ENCODE measurements around the gene DOCK3.
"Not testable (repeated sequence)": the region's sequence is repeated elsewhere in the genome, so short reads cannot be mapped to it uniquely, and the experiment has no call there.

Gene DOCK3

DNA sequence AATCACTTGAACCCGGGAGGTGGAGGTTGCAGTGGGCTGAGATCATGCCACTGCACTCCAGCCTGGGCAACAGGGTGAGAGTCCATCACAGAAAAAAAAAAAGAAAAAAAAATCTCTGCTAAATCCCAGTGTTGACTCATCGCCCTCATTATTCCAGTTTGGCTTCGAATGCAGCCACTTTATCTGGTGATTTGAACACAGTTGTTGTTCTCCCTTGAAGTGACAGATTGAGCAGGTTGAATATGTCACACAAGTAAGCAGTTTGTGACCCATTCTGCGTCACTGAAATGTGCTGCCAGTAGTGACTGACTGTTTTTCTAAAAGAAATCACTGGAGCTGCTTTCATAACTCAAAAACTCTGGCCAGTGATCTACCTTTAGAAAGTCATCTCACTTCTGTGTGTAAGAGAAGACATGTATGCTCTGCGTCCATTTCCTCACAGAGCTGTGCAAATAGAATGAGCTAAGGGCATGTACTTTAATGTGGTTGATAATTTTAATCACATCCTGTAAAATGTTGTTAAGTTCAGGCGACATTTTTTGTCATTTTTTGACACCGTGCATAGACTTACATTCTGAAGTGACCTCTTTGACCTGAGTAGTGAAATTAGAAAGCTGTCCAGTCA, 12.5 kb downstream of the DOCK3 start:
- DNase-seq = no peak

DNA sequence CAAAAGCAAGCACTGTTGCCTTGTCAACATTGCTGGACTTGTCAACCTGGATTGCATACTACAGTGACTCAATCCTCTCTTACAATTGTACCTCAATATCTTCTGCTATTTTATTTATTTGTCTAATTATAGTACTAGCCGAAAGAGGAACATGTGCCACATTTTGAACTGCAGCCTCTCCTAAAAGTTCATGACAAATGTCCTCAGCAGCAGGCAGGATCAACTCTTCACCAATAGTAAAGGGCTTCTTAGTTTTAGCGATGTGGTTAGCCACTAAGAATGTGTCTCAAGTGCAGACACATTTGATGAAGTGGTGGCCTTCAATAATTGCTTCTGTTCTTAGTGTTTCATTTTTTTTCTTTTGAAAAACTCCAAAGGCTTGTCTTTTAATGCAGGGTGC, 13.2 kb downstream of the DOCK3 start:
- DNase-seq = no peak

DNA sequence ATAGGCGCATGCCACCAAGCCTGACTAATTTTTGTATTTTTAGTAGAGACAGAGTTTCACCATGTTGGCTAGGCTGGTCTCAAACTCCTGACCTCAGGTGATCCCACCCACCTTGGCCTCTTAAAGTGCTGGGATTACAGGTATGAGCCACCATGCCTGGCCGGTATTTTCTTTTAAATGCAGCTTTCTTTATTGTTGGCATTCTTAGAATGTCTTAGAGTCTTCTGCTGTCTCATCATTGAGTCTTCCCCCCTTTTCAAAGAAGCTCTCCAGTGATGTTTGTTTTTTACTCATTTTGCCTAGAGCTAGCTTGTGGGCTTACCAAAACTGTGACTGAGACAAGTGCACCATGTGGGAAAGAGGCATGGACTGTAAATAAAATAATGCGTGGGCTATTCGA, 13.9 kb downstream of the DOCK3 start:
- not testable (repeated sequence) for DNase-seq

DNA sequence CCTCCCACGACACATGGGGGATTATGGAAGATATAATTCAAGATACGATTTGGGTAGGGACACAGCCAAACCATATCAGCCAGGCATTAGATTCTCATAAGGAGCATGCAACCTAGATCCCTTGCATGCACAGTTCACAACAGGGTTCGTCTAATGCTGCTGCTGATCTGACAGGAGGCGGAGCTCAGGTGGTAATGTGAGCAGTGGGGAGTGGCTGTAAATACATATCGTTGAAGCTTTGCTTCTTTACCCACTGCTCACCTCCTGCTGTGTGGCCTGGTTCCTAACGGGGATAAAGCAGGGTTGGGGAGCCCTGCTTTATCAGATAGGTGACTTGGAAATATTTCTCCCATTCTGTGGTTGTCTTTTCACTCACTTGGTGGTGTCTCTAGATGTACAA, 14.8 kb downstream of the DOCK3 start:
- DNase-seq = no peak

DNA sequence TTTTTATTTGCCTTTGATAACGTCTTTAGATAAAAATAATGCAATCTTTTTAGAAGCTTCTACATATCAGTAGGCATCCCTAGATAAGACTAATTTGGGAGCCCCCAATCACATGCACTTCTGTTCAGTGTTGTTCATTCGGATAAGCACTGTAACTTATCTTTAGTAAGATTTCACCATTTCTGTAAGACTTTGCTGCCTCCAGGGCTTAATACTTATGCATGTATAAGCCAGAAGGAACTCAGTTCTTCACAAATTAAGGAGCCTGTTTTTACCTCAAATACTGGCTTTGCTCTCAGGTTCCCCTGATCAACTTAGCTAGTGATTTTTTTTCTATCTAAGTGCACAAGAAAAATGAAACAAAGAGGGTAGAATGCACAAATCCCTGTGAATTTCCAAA, 20.3 kb downstream of the DOCK3 start:
- no peak for DNase-seq

DNA sequence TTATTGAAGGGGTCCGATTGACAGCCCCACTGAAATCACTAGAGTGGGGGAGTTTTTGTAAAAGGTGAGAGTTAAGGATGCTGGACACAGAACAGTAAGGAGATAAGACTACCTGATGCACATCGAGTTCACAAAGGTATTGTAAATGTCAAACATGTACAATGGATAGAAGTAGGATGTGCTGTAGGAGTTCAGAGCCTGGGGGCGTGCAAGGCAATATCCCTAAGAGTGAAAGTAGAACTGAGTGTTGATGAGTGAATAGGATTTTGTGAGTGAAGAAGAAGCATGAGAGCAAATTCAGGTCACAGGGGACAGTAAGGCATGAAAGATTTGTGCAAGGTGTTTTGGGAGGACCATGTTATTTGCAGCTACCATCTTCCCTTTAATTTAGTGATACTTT, 21.5 kb downstream of the DOCK3 start:
- DNase-seq = no peak

DNA sequence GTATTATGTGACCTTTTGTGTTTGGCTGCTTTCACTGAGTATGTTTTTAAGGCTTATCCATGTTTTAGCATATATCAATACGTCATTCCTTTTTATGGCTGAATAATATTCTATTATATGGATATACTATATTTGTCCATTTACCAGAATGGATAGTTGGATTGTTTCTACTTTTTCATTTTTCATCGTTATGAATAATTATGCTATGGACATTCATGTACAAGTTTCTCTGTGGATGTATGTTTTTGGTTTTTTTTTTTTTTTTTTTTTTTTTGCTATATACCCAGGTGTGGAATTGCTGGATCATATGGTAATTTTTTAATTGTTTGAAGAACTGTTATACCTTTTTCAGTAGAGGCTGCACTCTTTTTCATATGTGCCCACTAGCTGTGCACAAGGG, 23.5 kb downstream of the DOCK3 start:
- DNase-seq = no peak

DNA sequence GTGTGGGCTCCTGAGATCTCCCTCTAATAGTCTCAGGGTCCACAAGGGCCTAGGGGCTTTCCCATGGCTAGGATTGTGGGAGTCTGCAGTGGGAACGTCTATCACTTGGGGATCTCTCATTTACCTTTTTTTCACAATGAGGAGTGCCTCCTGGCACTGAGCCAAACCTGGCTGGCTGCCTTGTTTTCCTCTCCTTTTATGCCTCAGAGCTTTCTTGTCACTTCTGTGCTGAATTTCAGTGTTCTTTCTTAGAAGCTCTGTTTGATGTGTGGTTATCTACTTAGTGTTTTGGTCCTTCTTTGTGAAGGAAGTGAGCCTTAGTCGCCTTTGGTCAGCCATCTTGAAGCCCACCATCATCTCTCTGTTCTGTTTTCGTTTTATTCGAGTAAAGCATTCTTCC, 33.9 kb downstream of the DOCK3 start:
- DNase-seq = no peak

DNA sequence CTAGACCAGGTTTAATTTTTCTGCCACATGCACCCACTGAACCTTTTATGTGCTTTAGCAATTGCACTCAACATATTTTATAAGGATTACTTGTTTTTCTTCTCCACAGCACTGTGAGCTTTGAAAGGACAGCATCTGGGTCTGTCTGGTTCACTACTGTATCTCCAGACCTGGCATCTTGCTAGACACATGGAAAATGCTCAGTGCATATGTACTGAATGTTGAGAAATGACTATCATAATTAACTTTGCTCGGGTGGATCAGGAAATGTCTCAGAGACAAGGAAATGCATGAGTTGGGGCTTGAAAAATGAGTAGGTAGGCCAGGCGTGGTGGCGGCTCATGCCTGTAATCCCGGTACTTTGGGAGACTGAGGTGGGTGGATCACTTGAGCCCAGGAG, 40.2 kb downstream of the DOCK3 start:
- DNase-seq = no peak

DNA sequence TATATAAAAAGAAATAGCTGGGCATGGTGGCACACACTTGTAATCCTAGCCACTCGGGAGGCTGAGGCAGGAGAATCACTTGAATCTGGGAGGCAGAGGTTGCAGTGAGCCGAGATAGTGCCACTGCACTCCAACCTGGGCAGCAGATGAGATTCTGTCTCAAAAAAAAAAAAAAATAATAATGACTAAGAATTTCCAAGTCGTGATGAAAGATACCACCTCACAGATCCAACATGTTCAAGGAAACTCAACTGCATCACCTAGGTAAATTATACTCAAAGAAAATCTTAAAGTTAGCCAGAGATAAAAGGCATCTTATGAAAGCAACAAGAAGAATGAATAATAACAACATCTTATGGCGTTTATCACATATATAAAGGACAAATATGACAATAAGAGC, 50.1 kb downstream of the DOCK3 start:
- no peak for DNase-seq

DNA sequence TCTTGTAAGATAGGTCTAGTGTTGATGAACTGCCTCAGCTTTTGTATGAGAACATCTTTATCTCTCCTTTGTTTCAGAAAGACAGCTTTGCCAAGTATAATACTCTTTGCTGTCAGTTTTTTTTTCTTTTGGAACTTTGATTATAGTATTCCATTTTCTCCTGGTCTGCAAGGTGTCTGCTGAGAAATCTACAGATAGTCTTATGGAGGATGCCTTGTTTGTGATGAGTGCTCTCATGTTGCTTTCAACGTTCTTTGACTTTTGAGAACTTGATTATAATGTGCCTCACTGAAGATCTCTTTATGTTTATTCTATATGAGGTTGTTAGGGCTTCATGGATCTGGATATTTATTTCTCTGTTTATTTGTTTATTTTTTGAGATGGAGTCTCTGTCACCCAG, 60.3 kb downstream of the DOCK3 start:
- DNase-seq = no peak

DNA sequence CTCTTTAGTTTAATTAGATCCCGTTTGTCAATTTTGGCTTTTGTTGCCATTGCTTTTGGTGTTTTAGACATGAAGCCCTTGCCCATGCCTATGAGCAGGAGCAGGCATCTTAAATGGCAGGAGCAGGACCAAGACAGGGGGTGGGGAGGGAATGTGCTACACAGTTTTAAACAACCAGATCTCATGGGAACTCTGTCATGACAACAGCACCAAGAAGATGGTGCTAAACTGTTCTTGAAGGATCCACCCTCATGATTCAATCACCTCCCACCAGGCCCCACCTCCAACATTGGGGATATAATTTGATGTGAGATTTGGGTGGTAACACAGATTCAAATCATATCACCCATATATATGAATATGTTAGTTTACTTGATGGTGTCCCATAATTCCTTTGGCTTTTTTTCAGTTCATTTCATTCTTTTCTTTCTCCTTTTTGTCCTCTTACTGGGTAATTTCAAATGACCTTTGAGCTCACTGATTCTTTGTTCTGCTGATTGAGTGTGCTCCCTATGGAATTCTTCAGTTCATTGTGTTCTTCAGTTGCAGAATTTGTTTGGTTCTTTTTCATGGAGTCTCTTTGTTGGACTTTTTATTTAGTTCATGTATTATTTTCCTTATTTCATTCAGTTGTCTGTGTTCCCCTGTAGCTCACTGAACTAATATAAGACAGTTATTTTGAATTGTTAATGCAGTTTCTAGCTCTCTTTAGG, 62.6 kb downstream of the DOCK3 start:
- DNase-seq = no peak

DNA sequence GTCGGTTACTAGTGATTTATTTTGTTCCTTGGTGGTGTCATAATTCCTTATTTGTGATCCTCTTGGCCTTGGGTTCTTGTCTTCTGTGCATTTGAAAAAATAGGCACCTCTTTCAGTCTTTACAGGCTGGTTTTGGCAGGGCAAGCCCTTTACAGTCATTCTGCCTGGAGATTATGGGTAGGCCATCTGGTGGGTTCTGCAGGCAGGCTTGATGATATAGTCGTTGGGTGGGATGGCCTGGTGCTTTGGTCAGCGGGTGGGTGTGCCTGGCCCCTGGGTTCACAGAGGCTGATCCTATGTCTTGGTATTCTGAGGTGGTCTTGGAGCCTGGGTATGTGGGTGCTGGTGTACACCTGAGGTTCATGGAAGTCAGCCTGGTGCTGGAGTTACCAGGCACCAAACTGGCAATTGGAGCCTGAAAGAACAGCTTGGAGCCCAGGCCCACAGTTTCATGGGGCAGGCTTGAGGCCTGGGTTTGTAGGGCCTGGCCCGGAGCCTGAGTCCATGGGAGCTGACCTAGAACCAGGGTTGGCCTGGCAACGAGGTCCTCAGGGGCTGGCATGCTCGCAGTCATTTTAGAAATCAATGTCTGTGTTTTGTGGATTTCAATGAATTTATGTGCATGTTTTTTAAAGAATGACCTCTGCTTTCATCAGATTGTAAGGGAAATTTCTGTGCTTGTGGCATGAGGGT, 63.3 kb downstream of the DOCK3 start:
- no peak for DNase-seq

DNA sequence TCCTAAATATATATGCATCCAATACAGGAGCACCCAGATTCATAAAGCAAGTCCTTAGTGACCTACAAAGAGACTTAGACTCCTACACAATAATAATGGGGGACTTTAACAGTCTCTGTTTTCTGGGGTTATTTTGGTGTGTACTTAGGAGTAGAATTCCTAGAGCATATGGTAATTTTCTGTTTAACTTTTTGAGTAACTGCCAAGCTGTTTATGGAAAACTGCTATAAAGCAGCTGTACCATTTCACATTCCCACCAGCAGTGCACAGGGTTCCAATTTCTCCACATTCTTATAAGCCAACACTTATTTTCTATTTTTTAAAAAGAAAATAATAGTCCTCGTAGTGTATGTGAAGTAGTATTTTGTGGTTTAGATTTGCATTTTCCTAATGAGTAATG, 68.9 kb downstream of the DOCK3 start:
- no peak for DNase-seq

DNA sequence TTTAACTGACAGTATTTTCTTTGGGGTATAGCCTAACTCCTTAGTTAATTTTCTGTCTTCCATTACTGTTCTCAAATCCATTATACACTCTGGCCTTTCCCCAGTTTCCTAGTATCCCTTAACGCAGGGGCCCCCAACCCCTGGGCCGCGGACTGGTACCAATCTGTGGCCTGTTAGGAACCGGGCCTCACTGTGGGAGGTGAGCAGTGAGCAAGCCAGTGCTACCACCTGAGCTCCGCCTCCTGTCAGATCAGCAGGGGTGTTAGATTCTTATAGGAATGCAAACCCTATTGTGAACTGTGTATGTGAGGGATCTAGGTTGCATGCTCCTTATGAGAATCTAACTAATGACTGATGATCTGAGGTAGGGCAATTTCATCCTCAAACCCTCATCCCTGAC, 75.1 kb downstream of the DOCK3 start:
- no peak for DNase-seq

DNA sequence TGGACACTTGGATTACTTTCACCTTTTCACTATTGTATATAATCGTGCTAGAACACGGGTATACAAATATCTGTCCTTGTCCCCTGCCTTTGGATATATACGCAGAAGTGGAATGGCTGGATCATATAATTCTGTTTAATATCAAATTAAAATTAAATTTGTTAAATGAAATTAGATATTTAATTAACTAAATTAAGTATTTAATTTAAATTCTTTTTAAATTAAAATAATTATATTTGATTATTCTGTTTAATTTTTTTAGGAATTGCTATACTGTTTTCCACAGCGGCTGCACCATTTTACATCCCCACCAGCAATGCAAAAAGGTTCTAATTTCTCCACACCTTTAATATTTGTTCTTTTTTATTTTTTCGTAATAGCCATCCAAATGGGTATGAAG, 84.3 kb downstream of the DOCK3 start:
- DNase-seq = no peak

DNA sequence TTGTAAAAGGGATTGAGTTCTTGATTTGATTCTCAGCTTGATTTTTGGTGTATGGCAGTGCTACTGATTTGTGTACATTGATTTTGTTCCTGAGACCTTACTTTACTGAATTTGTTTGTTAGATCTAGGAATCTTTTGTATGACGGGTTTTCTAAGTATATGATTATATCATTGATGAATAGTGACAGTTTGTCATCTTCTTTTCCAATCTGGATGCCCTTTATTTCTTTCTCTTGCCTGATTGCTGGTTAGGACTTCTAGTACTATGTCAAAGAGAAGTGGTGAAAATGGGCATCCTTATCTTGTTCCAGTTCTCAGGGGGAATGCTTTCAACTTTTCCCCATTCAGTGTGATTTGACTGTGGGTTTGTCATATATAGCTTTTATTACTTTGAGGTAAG, 103.0 kb downstream of the DOCK3 start:
- DNase-seq = no peak

DNA sequence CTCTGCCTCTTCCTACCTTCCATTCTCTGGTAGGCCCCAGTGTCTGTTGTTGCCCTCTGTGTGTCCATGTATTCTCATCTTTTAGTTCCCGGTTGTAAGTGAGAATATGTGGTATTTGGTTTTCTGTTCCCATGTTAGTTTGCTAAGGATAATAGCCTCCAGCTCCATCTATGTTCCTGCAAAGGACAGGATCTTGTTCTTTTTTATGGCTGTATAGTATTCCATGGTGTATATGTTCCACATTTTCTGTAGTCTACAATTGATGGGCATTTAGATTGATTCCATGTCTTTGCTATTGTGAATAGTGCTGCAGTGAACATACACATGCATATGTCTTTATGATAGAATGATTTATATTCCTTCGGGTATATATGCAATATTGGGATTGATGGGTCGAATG, 107.0 kb downstream of the DOCK3 start:
- DNase-seq = not testable (repeated sequence)

DNA sequence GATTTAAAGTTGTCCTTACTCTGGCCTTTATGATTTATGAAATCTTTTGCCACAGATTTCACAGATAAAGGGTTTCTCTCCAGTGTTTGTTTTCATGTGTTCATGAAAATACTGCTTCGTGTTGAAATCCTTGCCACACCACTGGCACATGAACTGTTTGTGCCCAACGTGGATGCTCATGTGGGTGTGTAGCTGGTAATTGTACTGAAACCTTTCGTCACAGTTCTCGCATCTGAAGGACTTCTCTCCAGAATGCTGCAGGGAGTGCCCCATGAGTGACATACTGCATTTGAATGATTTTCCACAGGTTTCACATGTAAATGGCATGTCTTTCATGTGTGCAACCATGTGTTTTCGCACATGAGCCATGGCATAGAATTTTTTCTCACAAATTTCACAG, 111.9 kb downstream of the DOCK3 start:
- no peak for DNase-seq

DNA sequence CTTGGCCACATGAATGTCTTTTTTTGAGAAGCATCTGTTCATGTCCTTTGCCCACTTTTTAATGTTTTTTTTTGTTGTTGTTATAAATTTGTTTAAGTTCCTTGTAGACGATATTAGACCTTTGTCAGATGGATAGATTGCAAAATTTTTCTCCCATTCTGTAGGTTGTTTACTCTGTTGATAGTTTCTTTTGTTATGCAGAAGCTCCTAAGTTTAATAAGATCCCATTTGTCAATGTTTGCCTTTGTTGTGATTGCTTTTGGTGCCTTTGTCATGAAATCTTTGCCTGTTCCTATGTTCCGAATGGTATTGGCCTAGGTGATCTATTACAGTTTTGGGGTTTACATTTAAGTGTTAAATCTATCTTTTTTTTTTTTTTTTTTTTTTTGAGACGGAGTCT, 116.2 kb downstream of the DOCK3 start:
- DNase-seq = not testable (repeated sequence)

DNA sequence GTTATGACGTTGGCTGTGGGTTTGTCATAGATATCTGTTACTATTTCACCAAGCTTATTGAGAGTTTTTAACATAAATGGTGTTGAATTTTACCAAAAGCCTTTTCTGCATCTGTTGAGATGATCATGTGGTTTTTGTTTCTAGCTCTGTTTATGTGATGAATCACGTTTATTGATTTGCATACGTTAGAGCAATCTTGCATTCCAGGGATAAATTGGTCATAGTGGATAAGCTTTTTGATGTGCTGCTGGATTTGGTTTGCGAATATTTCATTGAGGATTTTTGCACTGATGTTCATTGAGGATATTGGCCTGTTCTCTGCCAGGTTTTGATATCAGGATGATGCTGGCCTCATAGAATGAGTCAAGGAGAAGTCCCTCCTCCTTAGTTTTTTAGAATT, 117.8 kb downstream of the DOCK3 start:
- no peak for DNase-seq

DNA sequence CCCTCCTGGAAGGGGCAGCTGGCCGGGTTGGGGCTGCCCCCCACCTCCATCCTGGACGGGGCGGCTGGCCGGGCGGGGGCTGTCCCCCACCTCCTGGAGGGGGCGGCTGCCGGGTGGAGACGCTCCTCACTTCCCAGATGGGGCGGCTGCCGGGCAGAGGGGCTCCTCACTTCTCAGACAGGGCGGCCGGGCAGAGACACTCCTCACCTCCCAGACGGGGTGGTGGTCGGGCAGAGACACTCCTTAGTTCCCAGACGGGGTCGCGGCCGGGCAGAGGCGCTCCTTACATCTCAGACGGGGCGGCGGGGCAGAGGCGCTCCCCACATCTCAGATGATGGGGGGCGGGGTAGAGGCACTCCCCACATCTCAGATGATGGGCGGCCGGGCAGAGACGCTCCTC, 129.1 kb downstream of the DOCK3 start:
- DNase-seq = not testable (repeated sequence)

DNA sequence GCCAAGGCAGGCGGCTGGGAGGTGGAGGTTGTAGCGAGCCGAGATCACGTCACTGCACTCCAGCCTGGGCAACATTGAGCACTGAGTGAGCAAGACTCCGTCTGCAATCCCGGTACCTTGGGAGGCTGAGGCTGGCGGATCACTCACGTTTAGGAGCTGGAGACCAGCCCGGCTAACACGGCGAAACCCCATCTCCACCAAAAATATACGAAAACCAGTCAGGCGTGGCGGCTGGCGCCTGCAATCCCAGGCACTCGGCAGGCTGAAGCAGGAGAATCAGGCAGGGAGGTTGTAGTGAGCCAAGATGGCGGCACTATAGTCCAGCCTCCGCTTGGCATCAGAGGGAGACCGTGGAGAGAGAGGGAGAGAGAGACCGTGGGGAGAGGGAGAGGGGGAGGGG, 129.6 kb downstream of the DOCK3 start:
- DNase-seq = not testable (repeated sequence)

DNA sequence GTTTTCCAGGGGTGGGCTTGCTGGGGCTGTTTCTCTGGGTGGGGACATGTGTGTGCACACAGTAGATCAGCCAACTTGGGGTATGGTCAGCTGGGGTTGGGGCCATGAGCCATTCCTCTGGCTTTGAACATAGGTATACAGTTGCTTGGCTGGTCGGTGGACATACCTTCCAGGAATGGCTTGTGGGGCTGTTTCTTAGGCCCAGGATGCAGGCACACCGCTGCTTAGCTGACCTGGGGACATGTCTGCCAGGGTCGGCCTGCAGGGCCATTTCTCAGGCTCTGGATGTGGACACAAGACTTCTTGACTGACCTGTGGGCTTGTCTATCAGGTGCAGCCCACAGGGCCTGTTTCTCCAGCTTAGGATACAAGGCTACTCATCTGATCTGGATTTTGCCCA, 130.6 kb downstream of the DOCK3 start:
- DNase-seq = no peak

DNA sequence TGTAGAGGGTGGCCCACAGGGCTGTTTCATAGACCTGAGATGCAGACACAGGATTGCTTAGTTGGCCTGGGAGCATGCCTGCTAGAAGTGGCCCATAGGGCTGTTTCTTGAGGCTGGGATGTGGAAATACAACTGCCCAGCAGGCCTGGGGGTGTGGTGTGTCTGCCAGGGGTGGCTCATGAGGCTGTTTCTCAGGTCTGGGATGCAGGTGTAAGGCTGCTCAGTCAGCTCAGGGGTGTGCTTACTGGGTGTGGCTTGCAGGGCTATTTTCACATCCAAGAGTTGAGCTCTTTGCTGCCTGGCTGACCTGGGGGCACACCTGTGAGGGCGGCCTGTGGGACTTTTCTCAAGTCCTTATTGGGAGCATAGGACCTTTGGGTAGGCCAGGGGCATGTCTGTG, 131.3 kb downstream of the DOCK3 start:
- no peak for DNase-seq
